ENCODE data around the gene ASS1.

Gene ASS1

DNA sequence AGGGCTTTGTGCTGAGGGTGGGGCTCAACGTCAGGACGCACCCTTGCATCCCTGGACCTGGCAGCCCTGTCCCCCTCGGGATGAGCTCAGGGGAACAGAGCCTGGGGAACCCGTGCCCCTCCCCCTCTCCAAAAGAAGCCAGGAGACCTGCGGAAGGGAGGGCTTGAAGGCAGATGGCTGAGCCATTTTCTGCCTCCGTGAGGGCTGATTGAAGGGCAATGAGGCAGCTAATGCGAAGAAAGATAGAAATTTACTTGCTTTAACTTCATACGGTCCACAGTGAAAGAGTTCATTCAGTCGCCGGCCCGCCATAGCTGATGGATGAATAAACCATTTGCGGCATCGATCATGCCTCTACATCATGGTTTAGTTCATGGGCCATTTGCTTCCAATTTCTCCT, 28.8 kb downstream of the ASS1 start:
- DNase-seq (ENCODE audit: low read depth), result no peak

DNA sequence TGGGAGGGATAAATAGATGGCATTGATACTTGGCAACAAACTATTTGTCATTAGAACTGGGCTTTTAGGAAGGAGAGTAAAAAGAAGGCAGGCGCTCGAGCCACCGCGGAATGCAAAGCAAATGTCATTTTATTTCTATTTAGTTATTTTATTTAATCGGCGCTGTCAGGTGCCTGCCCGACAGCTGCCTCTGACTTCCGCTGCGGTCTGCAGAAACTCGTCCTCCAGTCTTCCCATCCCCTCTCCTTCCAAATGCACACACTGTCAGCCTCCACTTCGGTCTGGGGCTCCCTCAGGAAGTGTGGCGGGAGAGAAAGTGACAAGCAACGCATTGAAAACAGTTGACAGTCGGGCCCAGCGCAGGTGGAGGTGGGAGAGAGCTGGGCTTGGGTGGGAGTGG, 29.3 kb downstream of the ASS1 start:
- no peak for DNase-seq (ENCODE audit: low read depth)

DNA sequence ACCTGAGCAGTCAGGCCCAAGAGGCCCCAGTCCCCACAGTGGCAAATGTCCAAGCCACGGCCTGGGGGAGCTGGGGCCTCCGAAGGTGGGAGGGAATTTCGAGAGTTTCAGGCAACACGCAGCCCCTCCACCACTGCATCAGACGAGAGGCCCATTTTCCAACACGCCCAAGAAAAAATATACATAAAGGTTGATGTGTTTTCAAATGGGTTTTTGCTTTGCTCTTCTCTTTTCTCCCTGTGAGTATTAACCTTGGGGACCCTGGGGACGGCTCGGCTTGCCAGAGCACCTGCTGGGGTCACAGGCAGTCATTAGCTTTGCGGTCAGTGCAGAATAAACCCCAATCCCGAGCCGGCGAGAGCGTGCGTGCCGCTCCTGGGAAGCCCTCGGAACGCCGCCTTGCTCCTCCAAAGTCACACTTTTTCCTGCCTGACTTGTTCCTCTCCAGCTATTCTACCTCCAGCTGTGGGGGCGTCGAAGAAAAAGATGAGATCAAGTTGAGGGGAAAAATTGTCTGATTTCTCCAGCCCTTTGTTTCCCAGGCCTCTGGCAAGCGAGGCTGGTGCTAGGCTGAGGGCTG, 31.5 kb downstream of the ASS1 start:
- no peak for DNase-seq (ENCODE audit: low read depth)

DNA sequence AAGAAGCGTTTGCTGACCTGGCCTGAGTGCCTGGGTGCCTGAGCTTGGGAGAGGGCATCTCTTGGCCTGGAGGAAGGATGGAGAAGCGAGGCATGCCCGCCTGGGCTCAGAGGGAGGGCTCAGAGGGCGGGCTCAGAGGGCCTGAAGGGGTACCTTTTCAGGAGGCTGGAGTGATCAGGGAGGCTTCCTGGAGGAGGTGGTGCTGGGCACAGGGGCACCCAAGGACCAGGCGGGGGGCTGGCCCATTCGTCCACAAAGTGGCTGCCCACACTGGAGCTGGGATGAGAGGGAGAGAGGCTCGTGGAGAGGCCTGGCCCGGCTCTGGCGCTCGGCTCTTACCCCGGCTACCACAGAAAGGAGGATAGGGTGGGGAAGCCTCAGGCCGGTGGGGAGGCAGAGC, 32.8 kb downstream of the ASS1 start:
- DNase-seq (ENCODE audit: low read depth), result no peak

DNA sequence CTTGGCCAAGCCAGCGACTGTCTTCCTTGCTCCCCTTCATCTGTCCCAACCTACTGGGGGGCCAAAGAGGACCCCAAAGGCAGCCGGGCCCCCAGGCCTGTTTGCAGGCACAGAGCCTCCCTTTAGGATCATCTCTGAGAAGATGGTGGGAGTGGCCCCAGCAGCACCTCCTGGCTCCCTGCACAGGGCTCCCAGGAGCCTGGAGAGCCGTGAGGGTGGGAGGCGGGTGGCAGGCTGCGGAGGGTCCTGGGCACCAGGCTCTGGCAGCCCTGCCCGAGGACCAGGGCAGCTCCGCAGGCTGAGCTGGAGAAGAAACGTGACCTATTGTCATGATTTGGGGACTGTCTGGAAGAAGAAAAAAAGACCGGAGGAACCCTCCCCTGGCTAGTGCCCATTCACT, 33.4 kb downstream of the ASS1 start:
- DNase-seq (ENCODE audit: low read depth), result no peak

DNA sequence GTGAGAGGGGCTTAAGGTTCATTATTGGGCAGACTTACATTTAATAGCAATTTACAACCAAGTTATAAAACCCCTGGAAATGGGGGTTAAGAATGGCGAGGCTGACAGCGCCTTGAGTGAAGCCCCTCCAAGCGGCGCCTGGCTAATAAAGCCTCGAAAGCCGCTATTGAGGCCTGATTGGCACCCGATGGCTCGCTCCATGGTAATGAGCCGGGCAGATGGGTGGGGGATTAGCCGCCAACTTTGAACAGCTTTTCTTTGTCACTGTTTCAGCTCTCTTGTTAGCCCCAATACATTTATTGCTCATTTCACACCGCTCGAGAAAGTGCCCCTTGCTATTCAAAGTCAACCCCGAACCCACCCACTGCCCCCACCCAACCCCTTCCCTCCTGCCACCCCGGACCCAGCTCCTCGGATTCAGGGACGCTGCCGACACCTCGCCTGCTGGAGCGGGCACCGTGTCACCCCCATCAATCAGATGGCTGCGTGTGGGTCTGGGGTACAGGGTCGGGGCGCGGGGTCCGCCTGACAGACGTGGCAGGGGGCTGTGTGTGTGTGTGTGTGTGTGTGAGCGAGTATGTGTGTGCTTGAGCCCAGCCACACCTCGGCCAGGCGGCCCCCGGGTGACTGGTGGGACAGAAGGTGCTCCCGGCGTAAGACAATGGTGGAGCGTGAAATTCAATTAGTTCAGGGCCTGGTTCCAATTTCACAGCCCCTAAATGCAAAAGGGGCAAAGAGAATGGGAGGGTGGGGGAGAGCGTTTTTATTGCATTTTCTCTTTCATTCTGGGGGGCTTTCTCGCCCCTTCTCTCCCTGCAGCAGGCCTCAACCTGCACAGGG, 34.2 kb downstream of the ASS1 start:
- no peak for DNase-seq (ENCODE audit: low read depth)

DNA sequence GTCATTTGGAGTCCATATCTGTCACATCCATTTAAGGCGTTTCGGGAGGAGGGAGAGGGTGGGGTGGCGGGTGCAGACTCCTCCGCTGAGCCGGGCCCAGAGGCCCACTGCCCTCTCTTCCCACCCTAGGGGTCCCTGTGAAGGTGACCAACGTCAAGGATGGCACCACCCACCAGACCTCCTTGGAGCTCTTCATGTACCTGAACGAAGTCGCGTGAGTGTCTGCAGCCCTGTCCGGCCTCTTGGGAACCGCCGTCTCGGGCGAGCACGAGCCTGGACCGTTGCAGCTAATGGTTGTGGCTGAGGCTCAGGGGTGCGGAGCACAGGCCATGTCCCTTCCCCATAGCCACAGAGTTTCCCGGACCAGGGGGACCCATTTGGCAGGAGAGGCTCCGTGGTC, 34.8 kb downstream of the ASS1 start:
- DNase-seq (ENCODE audit: low read depth), result no peak

DNA sequence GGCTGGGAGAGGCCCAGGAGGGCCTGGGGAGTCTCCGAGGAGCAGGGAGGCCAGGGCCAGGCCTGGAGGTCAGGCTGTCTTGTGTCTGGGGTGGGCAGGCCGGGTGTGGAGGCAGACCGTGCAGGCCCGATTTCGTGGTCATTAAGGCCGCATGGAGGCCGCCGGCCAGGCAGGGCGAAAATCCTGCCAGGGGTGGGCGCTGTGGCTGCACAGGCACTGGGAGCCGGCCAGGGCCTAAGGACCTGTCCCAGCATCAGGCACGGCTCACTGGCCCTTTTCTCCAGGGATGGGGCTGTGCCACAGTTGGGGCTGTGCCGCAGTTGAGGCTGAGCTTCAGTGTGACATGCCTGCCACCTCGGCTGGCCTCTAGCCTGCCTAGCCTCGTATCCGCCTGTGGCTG, 35.9 kb downstream of the ASS1 start:
- DNase-seq (ENCODE audit: low read depth), result no peak

DNA sequence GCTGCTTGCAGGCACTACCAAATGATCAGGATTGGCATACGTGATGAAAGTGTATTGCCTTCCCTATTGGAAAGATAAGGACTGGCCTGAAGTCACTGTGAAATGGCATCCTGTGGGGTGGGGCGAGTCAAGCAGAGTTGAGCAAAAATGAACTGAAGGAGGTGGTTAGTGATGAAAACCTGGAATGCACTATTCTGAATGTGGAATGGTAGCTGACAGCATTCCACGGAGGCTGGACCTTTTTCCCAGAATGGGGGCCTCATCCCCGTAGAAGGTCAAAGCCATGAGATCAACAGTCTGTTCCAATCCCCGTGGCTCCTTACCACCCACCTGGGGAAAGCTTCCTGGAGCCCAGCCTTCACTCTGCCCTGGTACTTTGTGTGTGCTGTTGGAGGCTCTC, 37.7 kb downstream of the ASS1 start:
- DNase-seq (ENCODE audit: low read depth), result no peak

DNA sequence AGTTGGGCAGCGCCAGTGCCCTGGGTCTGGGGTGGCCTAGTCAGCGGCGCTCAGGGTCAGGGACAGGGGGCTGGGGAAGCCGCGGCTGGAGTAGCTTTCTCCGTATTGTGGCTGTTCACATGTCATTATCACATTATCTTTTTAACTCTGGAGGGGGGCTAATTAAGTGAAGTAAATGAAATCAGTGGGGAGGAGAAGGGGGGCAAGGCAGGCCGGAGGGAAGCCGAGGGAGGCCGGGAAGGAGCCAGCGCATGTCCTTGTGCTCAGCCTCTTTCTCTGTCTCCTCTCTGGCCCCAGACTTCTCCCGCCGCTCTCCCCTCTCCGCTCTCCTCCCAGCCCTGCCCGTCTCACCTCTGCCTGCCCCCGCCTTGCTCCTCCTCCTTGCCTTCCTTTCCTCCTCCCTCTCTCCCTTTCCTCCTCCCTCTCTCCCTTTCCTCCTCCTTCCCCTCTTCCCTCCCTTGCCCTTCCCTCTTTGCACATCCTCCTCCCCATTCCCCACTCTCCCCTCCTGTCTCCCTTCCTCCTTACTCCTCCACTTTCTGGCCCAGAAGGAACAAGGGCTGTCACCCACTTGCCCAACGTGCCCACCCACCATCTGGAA, 38.7 kb downstream of the ASS1 start:
- no peak for DNase-seq (ENCODE audit: low read depth)

DNA sequence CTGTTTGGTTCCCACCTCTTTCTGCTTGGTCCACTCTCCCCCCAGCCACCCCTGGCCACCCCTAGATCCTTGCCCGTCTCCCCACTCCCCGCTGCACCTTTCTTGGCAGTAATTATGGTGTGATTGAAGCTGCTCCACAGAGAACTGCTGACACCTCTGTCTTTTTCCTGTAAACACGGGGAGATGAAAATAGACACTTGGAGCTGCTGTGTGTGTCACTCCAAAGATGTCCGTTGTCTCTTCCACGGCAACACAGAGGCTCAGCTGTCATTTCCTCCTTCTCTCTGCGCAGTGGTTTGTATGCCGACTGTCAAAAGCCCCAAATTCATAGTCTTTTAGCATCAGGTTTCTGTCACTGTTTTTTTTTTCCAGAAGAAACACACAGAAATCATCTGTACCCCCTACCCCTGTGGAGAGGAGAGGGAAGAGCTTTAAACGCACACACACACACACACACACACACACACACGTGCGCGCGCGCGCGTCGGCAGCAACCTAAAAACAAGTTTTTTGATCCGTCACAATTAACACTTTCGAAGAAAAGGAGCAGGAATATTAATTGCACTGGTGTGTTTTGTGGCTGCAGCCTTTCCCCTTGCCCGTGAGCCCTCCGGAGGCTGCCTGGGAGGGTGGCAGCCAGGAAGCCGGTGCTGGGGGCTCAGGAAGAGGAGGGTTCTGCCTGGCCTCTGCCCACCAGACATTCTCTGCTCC, 39.8 kb downstream of the ASS1 start:
- no peak for DNase-seq (ENCODE audit: low read depth)

DNA sequence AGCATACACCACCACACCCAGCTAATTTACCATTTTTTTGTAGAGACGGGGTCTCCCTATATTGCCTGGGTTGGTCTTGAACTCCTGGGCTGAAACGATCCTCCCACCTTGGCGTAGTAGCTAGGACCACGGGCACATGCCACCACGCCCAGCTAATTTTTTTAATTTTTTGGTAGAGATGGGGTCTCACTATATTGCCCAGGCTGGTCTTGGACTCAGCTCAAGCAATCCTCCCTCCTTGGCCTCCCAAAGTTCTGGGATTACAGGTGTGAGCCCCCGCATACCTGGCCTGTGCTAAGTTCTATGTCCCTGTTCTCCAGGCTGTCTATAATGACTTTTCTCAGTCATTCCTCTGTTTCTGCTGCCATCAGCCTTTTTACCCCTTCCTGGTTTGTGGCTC, 41.3 kb downstream of the ASS1 start:
- DNase-seq (ENCODE audit: low read depth), result no peak

DNA sequence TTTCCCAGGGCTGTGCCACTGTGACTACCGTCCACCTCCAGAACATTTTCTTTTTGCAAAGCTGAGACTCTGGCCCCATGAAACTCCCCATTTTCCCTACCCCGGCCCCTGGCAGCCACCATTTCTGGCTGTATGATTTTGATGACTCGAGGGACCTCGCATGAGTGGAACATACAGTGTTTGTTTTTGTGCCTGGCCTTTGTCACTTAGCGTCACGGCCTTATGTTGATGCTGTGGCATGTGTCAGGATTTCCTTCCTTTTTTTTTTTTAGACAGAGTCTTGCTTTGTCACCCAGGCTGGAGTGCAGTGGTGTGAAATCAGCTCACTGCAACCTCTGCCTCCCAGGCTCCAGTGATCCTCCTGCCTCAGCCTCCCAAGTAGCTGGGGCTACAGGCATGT, 42.7 kb downstream of the ASS1 start:
- no peak for DNase-seq (ENCODE audit: low read depth)

DNA sequence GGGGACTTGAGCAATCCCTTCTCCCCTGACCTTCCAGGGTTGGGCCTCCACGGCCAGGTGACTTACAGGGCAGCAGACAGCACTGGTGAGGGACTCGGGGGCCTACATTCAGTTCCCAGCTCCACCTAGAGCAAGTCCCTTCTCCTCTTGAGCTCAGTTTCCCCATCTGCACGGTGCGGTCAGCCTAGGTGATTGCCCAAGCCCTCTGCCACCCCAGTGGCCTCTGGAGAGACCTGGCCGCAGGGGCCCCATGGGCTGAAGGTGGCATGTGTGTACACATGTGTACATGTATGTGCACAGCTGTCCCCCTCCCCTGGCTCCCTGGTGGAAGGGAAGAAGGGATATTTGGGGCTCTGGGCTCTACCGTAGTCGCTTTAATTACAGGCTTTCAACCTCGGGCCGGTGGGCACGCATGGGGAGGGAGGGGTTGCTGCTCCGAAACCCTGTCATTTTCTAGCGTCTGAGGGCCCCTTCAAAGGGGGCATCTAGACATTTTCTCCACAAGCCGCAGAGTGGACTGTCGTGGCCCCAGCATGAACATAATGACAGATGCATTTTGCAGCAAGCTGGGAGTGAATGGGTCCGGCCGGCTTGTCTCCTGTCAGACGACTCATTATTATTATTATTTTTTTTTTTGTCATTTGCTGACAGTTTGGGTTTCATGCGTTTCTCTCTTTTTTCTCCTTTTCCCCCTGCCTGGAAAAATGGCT, 44.0 kb downstream of the ASS1 start:
- no peak for DNase-seq (ENCODE audit: low read depth)

DNA sequence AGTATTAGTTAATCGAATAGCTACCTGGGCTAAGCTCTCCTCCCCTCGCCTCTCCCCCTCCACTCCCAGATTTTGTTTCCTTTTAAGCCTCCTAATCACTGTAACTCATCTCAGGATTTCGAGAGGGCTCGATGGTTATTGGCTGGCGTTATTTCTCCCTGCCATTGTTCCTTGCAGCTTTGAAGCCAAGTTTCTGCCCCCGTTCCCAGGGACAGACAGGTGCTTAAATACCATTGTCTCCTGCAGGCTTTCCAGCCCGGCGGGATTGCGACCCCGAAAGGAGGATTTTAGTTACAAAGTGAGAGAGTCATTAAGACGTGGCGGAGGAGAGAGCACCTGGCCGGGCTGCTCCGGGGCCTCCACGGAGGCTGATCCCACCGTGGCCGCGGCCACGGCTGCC, 46.2 kb downstream of the ASS1 start:
- DNase-seq (ENCODE audit: low read depth), result no peak

DNA sequence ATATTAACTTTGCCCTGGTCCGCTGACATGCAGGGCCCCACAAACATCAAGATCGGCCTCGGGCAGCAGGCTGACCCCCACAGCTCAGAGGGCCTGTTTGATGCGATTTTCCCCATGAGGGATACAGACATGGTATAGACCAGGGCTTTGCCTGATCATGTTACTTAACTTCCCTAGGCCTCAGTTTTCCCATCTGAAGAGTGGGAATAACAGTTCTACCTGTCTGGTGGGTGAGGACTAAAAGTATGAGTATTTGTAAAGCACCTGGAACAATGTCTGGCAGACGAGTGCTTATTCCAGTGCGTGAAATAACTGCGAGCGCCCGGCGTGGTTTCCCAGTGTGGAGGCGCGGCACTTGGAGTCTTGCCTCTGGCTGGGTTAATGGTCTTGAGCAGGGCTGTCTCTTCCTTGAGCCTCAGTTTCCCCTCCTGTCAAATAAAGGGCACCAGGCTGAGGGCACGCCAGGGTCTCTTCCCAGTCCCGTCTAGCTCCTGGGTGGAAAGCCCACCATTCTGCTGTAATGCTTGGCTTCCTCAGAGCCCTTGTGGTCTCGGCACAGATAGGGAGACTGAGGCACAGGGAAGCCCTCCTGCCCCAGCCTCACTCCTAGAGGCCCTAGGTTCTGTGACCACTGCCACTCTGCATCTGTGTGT, 47.2 kb downstream of the ASS1 start:
- no peak for DNase-seq (ENCODE audit: low read depth)

DNA sequence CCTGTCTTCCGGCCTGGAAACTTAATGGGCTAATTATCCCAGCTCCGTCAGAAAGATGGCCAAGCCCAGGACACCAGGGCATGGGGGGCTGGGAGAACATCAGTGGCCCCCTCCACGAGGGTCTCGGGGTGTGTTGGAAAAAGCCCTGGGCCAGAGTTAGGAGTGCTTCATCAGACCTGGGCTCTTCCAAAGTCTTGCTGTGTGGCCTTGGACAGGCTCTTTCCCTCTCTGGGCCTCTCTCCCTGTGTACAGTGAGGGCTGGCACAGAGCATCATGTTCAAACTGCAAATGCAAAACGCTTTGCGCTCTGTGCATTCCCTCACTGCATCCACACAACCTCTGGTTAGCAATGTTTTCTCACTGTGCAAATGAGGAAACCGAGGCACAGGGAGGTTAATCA, 48.3 kb downstream of the ASS1 start:
- no peak for DNase-seq (ENCODE audit: low read depth)

DNA sequence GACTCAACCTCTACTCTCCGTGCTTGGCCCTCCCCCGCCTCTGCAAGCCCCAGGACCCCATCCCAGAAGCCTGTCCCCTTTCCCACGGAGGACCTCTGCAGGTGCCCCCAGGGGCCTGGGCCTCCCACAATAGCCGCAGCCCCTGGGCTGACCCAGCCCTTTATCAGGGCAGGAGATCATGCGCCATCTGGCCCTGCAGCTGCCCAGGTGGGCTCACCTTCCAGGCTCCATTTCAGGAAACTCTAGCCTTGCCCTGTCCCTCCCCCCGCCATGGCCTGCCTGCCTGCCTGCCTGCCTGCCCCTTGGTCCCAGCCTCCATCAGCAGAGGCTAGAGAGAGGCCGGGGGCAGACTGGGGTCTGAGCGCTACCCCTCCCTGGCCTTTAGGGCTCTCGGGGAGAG, 48.7 kb downstream of the ASS1 start:
- no peak for DNase-seq (ENCODE audit: low read depth)

DNA sequence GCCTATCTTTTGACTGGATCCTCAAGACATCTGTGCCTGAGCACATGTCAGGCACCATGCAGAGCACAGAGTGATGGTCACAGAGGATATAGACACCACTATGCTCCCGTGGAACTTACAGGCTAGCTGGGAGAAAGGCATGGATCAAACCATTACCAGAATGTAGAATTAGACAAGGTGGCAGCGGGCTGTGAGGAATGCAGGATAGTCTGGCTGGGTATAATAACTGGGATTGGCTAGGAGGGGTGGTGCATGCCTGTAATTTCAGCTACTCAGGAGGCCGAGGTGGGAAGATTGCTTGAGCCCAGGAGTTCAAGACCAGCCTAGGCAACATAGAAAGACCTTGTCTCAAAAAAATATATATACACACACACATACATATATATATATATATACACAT, 50.3 kb downstream of the ASS1 start:
- no peak for DNase-seq (ENCODE audit: low read depth)

DNA sequence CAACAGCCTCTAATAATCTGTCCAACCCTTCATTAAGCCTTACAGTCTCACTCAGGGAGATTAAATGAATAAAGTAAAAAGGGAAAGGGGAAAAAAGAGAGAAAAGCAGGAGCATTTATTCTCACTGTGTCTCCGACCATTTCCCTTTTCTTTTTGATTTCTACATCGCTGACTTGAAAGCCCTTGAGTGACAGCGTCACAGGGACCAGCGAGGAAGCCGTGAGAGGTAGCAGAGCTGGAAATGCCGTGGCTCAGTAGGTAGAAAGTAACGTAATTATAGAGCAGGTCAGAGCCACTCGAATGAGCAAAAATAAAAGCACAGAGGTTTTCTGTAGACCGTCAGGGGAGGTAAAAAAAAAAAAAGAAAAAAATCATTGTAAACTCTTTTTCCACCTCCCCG, 52.4 kb downstream of the ASS1 start:
- DNase-seq (ENCODE audit: low read depth), result no peak

DNA sequence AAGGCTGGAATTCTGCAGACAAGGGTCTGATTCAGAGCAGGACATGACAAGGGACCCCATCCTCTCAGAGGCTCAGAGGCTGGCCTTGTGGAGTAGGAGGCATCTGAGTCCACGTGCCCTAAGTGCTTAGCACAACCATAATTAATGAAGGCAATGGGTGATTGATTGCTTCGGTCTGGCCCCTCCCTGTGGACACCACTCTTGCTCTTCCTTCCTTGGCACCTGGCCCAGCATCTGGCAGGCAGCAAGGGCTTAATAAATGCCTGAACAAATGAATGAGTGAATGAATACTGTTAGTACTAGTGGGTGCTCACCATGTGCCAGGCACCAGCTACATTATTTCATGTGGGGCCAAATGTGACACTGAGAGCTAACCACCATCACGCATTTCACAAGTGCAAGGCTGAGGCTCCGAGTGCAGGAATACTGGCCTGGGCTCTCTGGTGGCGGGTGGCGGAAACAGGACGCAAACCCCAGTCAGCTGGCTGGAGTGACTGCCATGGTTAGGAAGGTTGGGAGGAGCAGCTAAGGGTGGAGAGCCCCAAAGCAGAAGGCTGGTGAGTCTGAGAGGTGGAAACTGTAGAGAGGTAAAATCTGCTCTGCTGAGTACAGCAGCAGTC, 53.6 kb downstream of the ASS1 start:
- DNase-seq (ENCODE audit: low read depth), result no peak

Measured in stimulated activated CD8-positive, alpha-beta memory T cell treated with anti-CD3 and anti-CD28 coated beads, Interleukin-15, amount 100 ng/mL, for 1 hour (primary cell).